ENCODE results near the gene ZBTB20.

ZBTB20 gene

DNA sequence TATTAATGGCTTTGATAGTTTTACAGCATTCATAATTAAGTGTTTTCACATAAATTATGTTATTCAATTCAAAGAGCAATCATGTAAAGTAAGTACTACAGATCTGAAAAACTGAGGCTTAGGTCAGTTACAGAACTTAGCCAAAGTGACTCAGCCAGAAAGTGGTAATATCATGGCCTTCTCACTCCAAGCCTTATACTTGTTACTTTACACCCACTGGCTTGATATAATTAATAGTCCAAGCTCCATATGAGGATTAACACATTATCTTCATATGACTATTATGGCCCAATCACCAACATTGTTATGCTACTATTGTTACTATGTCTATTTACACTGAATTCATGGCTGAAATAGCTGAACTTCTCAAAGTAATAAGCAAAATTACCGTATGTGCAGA, 802.6 kb downstream of the ZBTB20 start:
- H3K36me3 ChIP-seq (ENCODE audit: insufficient read depth, low read length), result no peaks in the 10 kb centered on the region
- H3K9ac ChIP-seq (ENCODE audit: low read depth, low read length), result no peak overlapping the region
- H3K4me1 ChIP-seq (ENCODE audit: insufficient read depth, low read length), result no peaks in the 10 kb centered on the region
- no peaks in the 10 kb centered on the region for H3K9me3 ChIP-seq (ENCODE audit: control insufficient read depth, insufficient read depth, low read length)

DNA sequence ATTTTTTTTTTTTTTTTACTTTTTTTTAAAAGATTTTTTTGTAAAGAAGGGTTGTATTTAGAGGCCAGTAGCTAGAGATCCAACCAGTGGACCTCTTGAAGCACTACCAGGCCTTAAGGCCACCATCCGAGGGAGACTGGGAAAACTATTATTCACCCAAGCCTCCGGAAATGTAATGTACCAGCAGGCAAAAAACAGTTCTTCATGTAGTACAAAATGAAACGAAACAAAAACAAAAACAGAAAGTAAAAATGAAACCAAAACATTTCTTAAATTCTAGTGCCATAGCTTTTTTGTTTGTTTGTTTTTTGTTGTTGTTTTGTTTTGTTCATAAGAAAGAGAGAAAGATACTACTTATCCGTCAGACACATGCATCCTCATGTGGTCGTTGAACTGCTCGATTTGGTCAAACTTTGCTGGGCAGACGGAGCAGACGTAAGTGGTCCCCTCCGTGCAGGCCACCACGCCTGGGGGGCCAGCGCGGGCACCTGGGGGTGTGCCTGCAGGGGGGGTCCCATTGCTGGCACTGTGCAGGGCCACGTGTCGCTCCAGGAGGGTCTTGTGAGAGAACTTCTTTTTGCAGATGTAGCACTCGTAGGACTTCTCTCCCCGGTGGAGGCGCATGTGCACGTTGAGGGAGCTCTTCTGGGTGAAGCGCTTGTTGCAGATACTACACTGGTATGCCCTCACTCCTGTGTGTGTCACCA, 808.3 kb downstream of the ZBTB20 start:
- Histone ChIP-seq H3K9ac (ENCODE audit: low read depth, low read length) (no peak overlapping the region), H3K36me3 (ENCODE audit: insufficient read depth, low read length) (no peaks in the 10 kb centered on the region)

GRCh38 chr3:114336857-114337256, 810.2 kb downstream of the ZBTB20 start:
- no peak overlapping the region for H3K9ac ChIP-seq (ENCODE audit: low read depth, low read length)
- H3K9me3 ChIP-seq (ENCODE audit: control insufficient read depth, insufficient read depth, low read length), result no peaks in the 10 kb centered on the region
- H3K4me1 ChIP-seq (ENCODE audit: insufficient read depth, low read length), result peaks cover 14% of the 10 kb centered on the region
- no peaks in the 10 kb centered on the region for H3K36me3 ChIP-seq (ENCODE audit: insufficient read depth, low read length)

More for the DNA sequence above, 808.3 kb downstream of the ZBTB20 start:
- Histone ChIP-seq H3K9me3 (ENCODE audit: control insufficient read depth, insufficient read depth, low read length) (no peaks in the 10 kb centered on the region), H3K4me1 (ENCODE audit: insufficient read depth, low read length) (peaks cover 6% of the 10 kb centered on the region)

DNA sequence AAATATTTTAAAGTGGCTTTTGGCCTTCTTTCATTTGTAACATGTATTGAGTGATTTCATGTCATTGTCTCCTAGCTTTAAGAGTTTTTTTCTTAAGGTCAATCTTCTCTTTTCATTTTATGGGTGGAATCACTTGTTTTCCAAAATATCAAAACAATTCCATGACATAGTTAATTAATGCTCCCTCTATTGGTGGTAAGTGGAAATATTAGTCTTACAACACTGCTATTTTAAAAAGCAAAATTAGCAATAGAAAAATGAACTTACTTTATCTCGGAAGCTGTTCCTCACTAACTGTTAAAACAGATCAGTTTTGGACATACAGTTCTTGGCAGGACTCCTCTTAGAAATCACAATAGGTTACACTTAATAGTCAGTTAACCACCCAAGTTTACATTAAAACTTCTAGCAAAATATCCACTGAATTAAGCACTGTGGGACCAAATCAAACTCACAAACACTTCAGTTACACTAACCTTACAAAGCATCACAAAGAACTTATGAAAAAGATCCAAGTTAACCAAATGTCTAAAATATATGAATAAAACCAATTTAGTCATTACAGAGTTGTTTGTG, 810.9 kb downstream of the ZBTB20 start:
- H3K4me1 ChIP-seq (ENCODE audit: insufficient read depth, low read length), result peaks cover 14% of the 10 kb centered on the region
- peaks cover 4% of the 10 kb centered on the region; the same call in 1 of the 2 replicates for H3K9me3 ChIP-seq (ENCODE audit: control insufficient read depth, insufficient read depth, low read length)
- H3K9ac ChIP-seq (ENCODE audit: low read depth, low read length), result no peak overlapping the region
- H3K36me3 ChIP-seq (ENCODE audit: insufficient read depth, low read length), result no peaks in the 10 kb centered on the region

- H3K4me1 ChIP-seq (ENCODE audit: insufficient read depth, low read length), result peaks cover 14% of the 10 kb centered on the region
- H3K36me3 ChIP-seq (ENCODE audit: insufficient read depth, low read length), result no peaks in the 10 kb centered on the region
- peaks cover 4% of the 10 kb centered on the region; the same call in 1 of the 2 replicates for H3K9me3 ChIP-seq (ENCODE audit: control insufficient read depth, insufficient read depth, low read length)
- no peak overlapping the region for H3K9ac ChIP-seq (ENCODE audit: low read depth, low read length)
Observed at GRCh38 chr3:114333923-114334240, 813.2 kb downstream of the ZBTB20 start.

- Histone ChIP-seq H3K36me3 (ENCODE audit: insufficient read depth, low read length) (no peaks in the 10 kb centered on the region), H3K9me3 (ENCODE audit: control insufficient read depth, insufficient read depth, low read length) (peaks cover 4% of the 10 kb centered on the region; the same call in 1 of the 2 replicates), H3K9ac (ENCODE audit: low read depth, low read length) (no peak overlapping the region), H3K4me1 (ENCODE audit: insufficient read depth, low read length) (peaks cover 14% of the 10 kb centered on the region)
Observed at GRCh38 chr3:114333180-114333922, 813.7 kb downstream of the ZBTB20 start.

DNA sequence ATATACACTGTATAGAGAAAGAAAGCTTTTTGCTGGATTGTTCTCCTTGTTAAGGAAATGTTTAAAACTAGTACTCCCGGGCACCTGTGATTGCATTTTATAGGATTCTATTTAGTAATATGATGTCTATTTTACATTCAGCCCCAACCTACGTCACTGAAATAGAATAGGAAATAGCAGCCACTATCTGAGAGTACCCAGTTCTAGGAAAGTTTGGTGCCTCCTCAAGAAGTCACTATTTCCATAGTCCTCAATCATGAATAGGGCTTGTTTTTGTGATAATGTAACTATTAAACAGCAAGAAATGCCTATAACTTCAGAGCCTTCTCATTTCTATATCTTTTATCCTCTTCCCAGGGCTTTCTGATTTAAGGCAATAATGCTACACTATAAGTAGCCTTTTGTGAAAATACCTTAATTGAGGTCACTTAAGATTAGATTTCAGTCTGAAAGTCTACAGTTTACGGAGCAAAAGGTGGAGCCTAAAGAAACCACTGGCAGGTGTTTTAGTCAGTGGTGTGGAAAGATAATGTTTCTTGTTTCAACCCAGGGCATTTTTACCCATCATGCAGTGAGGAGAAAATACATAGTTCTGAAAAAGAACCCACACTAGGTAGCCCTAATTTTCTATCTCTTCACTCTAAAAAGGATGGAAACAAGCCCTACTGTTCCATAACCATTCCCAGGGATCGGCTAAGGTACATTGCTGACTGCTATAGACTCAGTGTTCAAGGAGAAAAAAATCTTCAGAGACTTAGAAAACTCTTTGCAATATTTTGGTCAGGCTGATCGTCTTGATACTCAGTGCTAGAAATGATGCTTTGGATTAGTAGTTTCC, 814.5 kb downstream of the ZBTB20 start:
- peaks cover 14% of the 10 kb centered on the region for H3K4me1 ChIP-seq (ENCODE audit: insufficient read depth, low read length)

DNA sequence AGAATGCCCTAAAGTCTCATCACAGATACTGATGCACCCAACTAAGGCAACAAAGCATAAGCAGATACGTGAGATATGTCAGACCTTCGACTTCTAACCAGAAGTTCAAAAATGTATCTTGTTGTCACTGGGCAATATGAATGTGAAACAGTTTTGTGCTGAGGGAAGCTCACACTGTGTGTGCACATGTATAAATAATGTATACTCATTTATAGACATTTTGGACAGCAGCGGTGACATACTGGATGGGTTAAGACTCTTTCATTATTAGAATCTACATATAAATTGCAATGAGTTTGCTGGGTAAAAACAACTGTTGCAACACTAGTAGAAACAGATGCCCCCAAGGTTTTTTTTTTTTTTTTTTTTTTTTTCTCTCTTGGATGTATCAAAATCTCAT, 815.4 kb downstream of the ZBTB20 start:
- Histone ChIP-seq H3K9me3 (ENCODE audit: control insufficient read depth, insufficient read depth, low read length) (peaks cover 4% of the 10 kb centered on the region; the same call in 1 of the 2 replicates), H3K4me1 (ENCODE audit: insufficient read depth, low read length) (peaks cover 14% of the 10 kb centered on the region), H3K36me3 (ENCODE audit: insufficient read depth, low read length) (no peaks in the 10 kb centered on the region), H3K9ac (ENCODE audit: low read depth, low read length) (no peak overlapping the region)

More for the DNA sequence above, 814.5 kb downstream of the ZBTB20 start:
- no peak overlapping the region for H3K9ac ChIP-seq (ENCODE audit: low read depth, low read length)
- peaks cover 4% of the 10 kb centered on the region; the same call in 1 of the 2 replicates for H3K9me3 ChIP-seq (ENCODE audit: control insufficient read depth, insufficient read depth, low read length)
- no peaks in the 10 kb centered on the region for H3K36me3 ChIP-seq (ENCODE audit: insufficient read depth, low read length)

GRCh38 chr3:114331007-114331406, 816.1 kb downstream of the ZBTB20 start:
- Histone ChIP-seq H3K36me3 (ENCODE audit: insufficient read depth, low read length) (no peaks in the 10 kb centered on the region), H3K9ac (ENCODE audit: low read depth, low read length) (no peak overlapping the region), H3K9me3 (ENCODE audit: control insufficient read depth, insufficient read depth, low read length) (peaks cover 4% of the 10 kb centered on the region; the same call in 1 of the 2 replicates), H3K4me1 (ENCODE audit: insufficient read depth, low read length) (peaks cover 14% of the 10 kb centered on the region)

DNA sequence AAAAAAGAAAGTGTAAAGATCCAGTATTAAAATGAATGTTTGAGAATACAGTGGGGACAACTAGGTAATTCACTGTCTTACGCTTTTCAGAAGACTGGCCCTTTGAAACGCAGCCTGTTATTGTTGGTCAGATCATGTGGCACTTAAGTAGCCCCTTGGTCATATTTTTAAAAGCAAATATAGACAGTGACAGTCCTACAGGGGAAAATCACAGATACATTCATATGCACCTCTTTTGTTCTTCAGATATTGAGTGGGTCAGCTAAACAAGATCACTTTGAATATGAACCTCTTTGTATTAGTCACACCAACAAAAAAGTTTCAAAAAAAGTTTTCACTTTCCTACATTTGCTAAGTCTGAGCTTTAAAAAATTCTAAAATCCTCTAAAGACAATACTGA, 817.3 kb downstream of the ZBTB20 start:
- Histone ChIP-seq H3K9me3 (ENCODE audit: control insufficient read depth, insufficient read depth, low read length) (peaks cover 4% of the 10 kb centered on the region; the same call in 1 of the 2 replicates), H3K4me1 (ENCODE audit: insufficient read depth, low read length) (peaks cover 8% of the 10 kb centered on the region), H3K36me3 (ENCODE audit: insufficient read depth, low read length) (no peaks in the 10 kb centered on the region), H3K9ac (ENCODE audit: low read depth, low read length) (no peak overlapping the region)

GRCh38 chr3:114328345-114328744, 818.7 kb downstream of the ZBTB20 start:
- Histone ChIP-seq H3K36me3 (ENCODE audit: insufficient read depth, low read length) (no peaks in the 10 kb centered on the region), H3K4me1 (ENCODE audit: insufficient read depth, low read length) (peaks cover 14% of the 10 kb centered on the region), H3K9me3 (ENCODE audit: control insufficient read depth, insufficient read depth, low read length) (peaks cover 4% of the 10 kb centered on the region; the same call in 1 of the 2 replicates), H3K9ac (ENCODE audit: low read depth, low read length) (no peak overlapping the region)

DNA sequence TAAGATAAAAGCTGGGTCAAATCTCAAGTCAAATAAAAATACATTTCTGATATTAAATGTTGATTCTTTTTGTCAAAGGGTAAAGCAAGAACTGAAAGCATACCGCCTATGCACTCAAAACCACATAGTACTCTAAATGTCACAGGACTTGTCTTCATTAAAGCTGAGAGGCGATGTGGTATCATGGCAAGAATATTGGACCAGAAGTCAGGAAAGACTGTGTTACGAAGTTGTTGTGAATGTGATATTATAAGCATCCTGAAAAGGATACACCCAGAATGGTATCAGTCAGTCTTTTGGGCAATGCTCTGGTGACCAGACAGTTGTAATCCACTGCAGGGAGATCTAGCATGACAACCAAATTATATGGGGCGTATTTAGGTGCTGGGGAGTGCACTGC, 819.4 kb downstream of the ZBTB20 start:
- peaks cover 9% of the 10 kb centered on the region for H3K4me1 ChIP-seq (ENCODE audit: insufficient read depth, low read length)
- no peak overlapping the region for H3K9ac ChIP-seq (ENCODE audit: low read depth, low read length)
- H3K9me3 ChIP-seq (ENCODE audit: control insufficient read depth, insufficient read depth, low read length), result peaks cover 4% of the 10 kb centered on the region; the same call in 1 of the 2 replicates
- no peaks in the 10 kb centered on the region for H3K36me3 ChIP-seq (ENCODE audit: insufficient read depth, low read length)

DNA sequence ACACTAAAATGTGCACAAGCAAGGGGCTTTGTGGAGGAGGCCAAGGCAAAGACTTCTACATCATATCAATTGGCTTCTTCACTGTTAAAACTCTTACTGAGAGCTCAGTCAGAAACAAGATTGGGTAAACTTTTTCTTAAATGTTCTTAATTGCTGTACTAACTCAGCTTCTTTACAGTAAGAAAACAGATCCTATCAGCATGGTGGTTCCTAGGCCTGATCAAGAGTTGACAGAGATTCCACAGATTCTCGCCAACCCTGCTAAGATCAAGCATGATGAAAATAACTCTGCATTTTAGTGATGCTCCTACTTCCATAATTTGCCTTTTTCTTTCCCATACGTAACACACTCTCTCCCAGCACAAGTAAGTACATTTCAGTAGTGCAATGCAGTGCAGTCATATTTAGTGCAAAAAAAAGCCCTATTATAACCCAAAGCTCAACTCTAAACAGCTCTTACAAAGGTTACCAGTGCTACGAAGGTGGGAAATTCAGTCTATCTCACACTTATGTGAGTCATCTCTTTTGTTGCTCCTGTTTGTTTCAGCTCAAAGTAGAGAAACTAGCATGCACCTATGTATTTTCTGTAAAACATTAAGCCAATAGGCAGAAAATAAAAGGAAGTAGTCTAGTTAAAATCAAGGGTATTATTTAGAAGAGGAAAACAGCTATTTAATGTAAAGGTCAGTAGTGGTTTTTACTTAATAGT, 823.4 kb downstream of the ZBTB20 start:
- H3K4me1 ChIP-seq (ENCODE audit: insufficient read depth, low read length), result peaks cover 20% of the 10 kb centered on the region
- no peaks in the 10 kb centered on the region for H3K36me3 ChIP-seq (ENCODE audit: insufficient read depth, low read length)
- no peaks in the 10 kb centered on the region for H3K9me3 ChIP-seq (ENCODE audit: control insufficient read depth, insufficient read depth, low read length)
- H3K9ac ChIP-seq (ENCODE audit: low read depth, low read length), result no peak overlapping the region

All from ES-I3 (cell line).